GM20000 (cell line): ENCODE measurements around the gene SOX2.

Source experiments
- DNase-seq: peaks from one replicate; pipeline ENCODE4 v3.0.0; 2012; ENCODE audit warnings: low spot score
- CTCF ChIP-seq: IDR thresholded peaks from 2 replicates; pipeline ENCODE4 v1.5.1; 2012; ENCODE audit warnings: mild to moderate bottlenecking, control low read depth; ENCODE audit errors: extremely low read depth, missing control alignments

The SOX2 gene

GRCh38 chr3:181719991-181720680 lies 8.4 kb downstream of the SOX2 start:
- no peak for TF ChIP-seq CTCF
- DNase-seq, result no peak

- TF ChIP-seq CTCF, result no peak
- no peak for DNase-seq
These were observed 9.5 kb downstream of the SOX2 start for GRCh38 chr3:181721046-181721875.

- no peak for DNase-seq
- TF ChIP-seq CTCF, result no peak
These were observed 10.4 kb downstream of the SOX2 start for GRCh38 chr3:181722156-181722555.

- no peak for DNase-seq
- TF ChIP-seq CTCF, result no peak
These were observed 11.2 kb downstream of the SOX2 start for GRCh38 chr3:181722766-181723425.

GRCh38 chr3:181723625-181724191 lies 12.0 kb downstream of the SOX2 start:
- TF ChIP-seq CTCF, result no peak
- DNase-seq, result no peak

DNA sequence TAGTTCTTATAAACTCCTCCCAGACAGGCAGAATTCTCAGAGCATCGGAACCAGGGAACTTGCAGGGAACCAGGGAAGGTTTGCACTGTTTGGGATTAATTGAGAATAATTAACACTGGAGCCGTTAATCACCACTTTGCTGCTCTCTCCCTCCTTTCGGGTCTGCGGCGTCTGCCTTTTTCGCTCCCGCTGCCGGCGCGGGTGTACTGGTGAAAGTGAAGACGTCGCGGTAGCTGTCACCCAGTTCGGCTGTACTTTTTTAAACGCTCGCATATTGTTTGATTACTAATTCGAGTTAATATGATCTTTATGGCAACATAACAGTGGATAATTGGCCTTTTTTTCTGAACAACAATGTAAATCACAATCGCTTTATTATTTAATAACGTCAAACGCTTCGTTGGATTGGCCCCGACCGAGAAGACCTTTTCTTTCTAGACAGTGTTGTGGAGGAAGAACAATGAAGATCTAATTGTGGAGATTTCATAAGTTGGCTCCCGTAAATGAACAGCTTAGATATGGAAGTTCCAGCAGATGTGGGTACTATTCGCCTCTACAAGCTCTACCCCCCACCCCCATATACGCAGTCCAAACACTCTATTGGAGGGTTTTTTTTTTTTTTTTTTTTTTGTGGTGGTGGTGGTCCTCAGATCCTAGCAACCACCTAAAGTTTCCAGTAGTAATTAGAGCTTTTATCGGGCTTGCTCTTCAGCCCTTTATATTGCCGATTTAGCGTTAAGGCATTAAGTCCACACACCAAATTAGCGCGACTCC lies 12.7 kb downstream of the SOX2 start:
- no peak for TF ChIP-seq CTCF
- DNase-seq, result no peak
